Fibroblast of skin of left biceps (primary cell): Measurements from ENCODE around the gene EVC2.

Source experiments
- DNase-seq, 2 experiments: peaks; one replicate each; pipeline ENCODE4 v3.0.0-alpha.2; 2013; ENCODE audit warnings: low read depth in 2 of 2

The EVC2 gene

DNA sequence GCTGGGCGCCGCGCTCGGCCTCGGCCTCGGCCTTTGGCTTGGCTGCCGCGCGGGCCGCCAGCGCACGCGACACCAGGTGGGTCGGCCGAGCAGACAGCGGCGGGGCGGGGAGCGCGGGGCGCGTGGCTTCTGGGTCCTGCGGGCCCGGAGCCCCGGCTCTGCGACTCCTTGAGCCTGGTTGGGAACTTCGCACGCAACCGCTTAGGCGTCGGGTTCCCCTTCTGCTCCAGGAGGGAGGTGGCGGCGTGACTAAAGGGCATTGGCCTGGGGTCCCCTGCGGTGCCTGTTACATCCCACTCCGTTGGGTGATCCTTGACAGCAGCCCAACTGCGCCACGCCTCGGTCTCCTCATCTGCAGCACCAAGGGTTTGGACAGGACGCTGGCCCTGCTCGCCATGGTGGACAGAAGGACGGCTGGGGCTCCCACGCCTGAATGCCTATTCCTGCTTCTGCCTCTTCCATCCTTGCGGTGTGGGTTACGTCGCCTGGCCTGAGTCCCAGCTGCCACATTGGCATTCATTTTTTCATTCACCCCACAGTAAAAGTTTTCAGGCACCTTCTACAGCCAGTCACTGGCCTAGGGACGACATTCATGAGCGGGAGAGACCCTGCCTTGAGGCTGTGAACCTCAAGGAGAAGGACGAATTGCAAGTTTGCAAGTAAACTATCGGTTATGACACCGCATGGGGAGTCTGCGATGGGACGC lies 3.3 kb upstream of the EVC2 start:
- DNase-seq: no peak

DNA sequence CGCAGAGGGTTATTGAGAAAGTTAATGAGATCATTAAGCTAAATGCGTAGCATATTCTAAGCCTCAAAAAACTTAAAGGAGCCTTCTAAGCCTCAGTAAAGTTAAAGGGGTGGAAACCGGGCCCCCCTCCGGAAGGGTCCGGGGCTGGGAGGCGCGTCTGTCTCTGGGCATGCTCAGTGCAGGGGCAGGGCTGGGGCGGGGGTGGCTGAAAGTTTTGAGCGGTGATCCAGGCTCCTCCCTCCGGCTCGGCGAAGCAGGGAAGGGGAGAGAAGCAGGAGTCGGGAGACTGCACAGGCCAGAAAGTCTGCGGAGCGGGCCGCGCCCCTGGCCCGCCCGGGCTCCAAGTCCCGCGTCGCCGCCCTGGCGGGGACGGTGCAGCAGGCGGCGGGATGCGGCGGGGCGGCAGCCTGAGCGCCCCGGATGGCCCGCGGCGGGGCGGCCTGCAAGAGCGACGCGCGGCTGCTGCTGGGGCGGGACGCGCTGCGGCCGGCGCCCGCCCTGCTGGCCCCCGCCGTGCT lies 2.7 kb upstream of the EVC2 start, which contains the start of gene EVC:
Gene EVC, plus strand, starts transcription at position 241 of the 518 bp plus-strand sequence. Its CDS starts 180 bp downstream, at position 421.
- peak; percentile 51 to 54 for DNase-seq

DNA sequence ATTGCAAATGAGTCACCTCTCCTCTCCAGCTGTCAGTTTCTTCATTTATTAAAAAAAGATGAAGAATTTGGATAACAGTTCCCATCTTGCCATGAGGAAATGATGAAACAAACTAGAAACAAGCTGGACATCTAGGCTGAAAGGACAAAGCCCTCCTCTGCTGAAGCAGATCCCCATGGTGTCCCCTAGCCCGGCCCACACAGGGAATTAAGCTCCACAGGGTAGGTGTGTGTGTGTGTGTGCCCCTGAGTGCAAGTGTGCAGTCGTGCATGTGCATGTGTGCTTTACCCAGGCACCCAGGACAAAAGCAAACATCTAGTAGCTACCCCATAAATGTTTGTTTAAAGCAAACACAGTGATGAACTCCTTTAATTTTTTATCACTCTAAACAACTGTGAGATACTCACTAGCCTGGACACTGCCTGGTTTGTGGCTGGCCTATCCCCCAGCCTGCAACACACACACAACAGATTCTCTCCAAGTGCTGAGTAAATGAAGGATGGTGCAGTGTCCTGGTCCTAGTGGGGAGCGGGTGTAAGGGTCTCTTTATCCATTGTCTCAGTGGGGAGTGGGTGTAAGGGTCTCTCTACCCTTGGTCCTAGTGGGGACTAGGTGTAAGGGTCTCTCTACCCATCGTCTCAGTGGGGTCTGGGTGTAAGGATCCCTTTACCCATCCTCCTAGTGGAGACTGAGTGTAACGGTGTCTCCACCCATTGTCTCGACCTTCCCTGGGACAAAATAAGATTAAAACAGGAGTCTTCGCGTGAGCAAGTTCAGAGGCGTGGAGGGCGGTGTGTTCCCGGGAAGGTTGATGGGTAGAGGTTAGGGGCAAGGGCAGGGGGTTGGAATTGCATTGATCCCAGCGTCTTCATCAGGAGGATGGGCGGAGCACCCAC lies 2.0 kb upstream of the EVC2 start:
- DNase-seq: peak in 1 of 2 experiments; percentile 25

GRCh38 chr4:5709207-5709575 lies 832 bp upstream of the EVC2 start:
- no peak for DNase-seq

DNA sequence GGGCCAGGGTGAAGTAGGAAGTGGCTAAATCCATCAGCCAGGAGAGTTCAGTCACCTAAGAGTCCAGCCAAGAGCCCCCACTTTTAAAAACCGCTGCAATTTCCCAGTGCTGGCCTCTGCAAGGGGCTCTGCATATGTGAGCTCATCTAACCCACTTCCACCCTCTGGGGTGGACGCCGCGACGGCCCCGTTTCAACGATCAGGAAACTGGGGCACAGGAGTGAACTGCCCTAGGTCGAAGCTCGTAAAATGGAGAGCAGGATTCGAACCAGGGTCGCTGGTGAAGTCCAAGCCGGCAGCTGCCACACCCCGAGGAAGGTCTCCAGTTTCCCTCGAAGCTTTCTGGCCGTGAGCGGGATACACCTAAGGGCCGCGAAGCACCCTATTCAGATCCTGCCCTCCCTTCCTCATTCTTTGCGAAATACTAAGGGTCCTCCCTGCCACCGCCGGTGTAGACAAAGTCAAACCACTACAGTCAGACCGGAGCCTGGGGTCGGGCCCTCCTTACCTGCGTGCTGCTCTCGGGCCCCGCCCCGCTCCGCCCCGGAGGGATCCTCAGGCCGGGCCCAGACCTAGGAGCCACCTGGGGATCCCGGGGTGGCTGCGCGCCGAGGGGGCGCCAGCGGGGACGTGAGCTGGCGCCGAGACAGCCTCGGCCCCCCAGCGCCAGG lies 446 bp downstream of the EVC2 start:
- DNase-seq: no peak

DNA sequence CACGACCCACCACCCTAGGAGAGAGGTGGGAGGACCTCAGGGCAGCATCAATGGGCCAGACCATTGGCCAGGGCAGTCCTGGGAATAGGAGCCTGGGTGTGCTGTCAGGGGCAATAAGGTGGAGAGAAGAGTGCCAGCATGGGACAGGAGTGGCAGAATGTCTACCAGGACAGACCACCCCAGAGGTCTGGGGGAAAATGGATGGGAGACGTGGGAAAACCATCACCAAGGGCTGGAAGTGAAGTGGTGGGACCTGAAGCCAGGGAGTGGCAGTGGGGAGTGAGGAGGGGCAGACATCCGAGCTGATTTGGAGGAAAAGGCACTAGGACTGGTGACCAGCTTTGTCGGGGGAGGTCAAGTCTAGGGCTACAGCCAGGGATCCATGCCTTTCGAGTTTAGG lies 993 bp downstream of the EVC2 start:
- DNase-seq: no peak

DNA sequence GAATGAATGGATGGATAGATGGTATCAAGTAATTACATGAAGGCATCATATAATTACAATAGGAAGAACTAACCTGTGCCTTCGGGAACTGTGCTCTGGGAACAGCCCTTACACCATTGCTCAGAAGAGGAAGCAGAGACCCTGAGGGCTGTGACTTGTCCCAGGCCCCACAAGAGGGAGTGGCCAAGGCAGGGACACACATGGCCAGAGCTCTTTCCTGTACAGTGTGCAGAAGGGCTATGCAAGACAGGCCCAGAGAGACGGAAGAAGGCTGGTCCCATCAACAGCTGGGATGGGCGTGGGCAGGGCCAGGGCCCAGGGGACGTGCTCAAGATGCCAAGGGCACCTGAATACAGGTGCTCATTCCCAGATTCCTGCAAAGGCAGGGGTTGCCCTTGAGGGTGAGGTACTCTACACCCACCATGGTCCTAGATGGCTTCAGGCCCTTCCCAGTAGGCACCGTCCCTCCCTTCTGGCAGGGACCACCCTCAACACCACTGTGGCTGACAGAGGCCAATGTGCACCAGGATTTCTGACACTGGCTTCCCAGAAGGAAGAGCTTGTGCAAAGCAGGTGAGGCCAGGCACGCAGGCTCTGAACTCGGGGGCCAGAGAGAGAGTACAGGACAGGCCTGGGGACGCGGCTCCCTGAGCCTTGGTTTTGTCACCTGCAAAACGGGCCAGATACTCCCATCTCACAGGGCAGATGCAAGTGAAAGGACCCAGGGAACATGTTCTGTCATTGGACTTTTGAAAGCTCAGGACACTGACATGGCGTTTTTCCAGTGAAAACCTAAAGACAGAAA lies 1.7 kb downstream of the EVC2 start:
- DNase-seq: no peak

- no peak for DNase-seq
Measured at GRCh38 chr4:5705647-5706320, 2.6 kb downstream of the EVC2 start.

- no peak for DNase-seq
Measured at GRCh38 chr4:5704276-5704675, 4.1 kb downstream of the EVC2 start.

DNA sequence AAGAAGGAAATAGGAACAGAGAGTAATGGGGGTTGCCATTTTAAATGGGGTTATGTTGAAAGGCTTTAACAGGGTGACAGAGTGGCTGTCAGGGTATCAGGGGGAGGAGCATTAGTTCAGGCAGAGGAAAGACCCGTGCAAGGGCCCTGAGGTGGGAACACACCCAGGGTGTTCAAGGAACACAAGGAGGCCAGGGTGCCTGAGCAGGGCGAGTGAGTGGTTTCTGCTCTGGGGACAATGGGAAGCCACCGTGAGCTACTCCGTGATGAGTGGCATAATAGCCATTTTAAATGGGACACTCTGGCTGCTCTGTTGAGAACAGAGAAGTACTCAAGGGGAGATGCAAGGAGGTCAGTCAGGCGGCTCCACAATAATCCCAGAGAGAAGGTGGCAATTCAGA lies 4.5 kb downstream of the EVC2 start:
- no peak for DNase-seq

- no peak for DNase-seq
Measured at GRCh38 chr4:5701971-5702370, 6.4 kb downstream of the EVC2 start.

GRCh38 chr4:5700459-5700858 lies 7.9 kb downstream of the EVC2 start:
- DNase-seq: no peak

DNA sequence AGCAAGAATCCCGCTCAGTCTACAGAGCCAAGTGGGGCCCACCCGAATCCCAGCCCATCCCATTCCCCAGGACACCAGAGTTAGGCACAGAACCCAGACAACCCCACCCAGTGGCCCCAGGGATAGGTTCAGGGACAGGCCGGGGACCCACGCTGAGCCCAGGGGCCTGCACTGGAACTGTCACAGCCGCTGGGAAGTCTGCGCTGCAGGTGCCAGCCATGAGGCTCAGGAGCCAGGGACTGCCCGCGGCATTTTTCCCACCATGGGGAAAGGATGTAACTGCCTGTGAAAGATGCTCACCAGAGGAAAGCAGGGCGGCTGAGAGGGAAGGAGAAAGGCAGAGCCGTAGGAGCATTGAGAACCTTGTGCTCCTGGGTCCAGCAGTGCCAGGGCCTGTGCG lies 12.0 kb downstream of the EVC2 start:
- DNase-seq: no peak

DNA sequence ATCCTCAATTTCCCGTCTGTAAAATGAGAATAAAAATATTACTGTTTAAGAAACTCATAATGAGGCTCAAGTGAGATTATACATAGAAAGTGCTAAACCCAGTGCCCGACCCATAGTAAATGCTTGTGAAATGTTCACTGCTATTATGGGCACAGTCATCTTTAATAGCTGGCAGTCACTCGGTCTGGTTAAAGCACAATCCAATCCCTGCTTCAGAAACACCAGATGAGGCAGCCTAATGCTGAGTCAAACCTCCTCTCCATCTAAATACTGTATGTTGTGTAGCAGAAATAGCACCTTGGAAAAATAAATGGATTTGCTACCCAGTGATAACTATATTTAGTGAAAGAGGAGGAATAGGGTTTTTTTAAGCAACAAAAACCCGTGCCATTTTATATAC lies 14.5 kb downstream of the EVC2 start:
- no peak for DNase-seq

DNA sequence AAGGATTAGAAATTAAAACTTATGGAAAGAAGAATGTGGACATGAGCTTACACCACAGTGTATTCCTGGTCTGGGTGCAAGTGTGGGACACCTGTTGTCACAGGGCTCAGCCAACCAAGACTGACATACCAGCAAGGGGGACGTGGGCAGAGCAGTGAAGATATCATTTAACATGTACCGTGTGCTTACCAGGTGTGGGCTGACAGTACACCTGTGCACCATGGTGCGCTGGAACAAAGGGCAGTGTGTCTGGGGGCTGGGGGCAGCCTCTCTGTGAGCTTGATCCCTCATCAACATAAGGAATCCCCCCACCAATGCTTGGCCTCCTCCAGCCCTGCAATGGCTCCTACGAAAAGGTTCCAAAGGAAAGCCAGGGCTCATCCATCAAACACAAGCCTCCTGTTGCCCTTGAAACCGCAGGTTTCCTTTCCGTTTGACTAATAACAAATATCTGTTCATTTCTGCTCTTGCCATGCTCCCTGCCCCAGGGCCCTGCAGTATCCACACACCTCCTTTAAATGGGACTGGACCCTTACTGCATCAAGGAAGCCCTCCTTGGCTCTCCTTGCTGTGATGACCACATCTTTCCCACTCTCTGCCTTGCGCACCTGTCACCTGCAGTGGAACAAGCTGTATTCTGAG lies 16.7 kb downstream of the EVC2 start:
- DNase-seq: no peak

DNA sequence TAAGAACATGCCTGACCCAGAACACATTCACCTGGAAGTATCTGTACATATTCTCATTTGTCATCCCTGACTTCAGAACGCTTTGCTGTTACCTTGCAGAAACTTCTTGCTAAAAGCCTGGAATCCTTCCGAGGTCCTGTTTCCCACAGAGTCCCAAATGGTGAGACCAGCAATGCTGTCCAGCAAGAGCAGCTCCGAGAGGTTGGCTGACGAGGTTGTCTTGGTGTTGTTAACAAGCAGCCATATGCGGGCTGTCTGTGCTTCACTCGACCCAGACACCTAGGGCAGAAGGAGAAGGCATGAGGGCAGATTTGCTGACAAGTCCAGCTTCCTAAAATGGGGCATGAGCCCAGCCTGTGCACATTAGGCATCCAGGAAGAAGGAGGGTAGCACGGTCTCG lies 19.3 kb downstream of the EVC2 start:
- DNase-seq: no peak

- DNase-seq: no peak
Measured at GRCh38 chr4:5686338-5686737, 22.0 kb downstream of the EVC2 start.

- DNase-seq: no peak
Measured at GRCh38 chr4:5685296-5685695, 23.1 kb downstream of the EVC2 start.

DNA sequence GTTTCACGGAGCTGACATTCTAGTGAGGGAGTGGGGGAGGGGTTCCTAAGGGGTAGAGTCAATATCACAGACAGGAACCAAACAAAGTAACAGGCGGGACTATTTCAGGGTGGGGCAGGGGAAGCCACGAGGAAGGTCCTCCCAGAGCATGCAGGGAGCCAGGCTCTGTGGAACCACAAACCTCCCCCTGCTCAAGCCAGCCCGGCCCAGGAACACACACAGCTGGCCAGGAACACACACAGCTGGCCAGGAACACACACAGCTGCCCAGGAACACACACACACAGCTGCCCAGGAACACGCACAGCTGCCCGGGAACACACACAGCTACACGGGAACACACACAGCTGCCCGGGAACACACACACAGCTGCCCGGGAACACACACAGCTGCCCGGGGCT lies 24.8 kb downstream of the EVC2 start:
- no peak for DNase-seq

- no peak for DNase-seq
Measured at GRCh38 chr4:5678977-5679376, 29.4 kb downstream of the EVC2 start.
